Duodenal mucosa (tissue), 2 donors: ENCODE measurements around the gene PPT2.

Source experiments
- H3K27ac ChIP-seq: one replicate; pipeline ENCODE4 v1.7.0; 2013; ENCODE audit warnings: low read depth, low read length
- H3K27me3 ChIP-seq, 2 donors: one replicate each; pipeline ENCODE4 v1.7.0; 2013; ENCODE audit warnings: low read length in 2 of 2, control low read depth in 1 of 2; ENCODE audit not compliant: insufficient read depth in 2 of 2, control insufficient read depth in 1 of 2
- H3K36me3 ChIP-seq, 2 donors: one replicate each; pipeline ENCODE4 v1.7.0; 2013; ENCODE audit warnings: low read length in 2 of 2, control low read depth in 1 of 2; ENCODE audit not compliant: insufficient read depth in 2 of 2, control insufficient read depth in 1 of 2
- H3K4me1 ChIP-seq, 2 donors: one replicate each; pipeline ENCODE4 v1.7.0; 2013; ENCODE audit warnings: low read length in 2 of 2, control low read depth in 1 of 2; ENCODE audit not compliant: insufficient read depth in 2 of 2, control insufficient read depth in 1 of 2
- H3K4me3 ChIP-seq, 2 donors: one replicate each; pipeline ENCODE4 v1.7.0; 2013; ENCODE audit warnings: low read length in 2 of 2, low read depth in 1 of 2
- H3K9ac ChIP-seq, 2 donors: one replicate each; pipeline ENCODE4 v1.7.0; 2013; ENCODE audit warnings: low read length in 2 of 2, low read depth in 1 of 2
- H3K9me3 ChIP-seq, 2 donors: one replicate each; pipeline ENCODE4 v1.7.0; 2013; ENCODE audit warnings: low read length in 2 of 2, control low read depth in 1 of 2; ENCODE audit not compliant: control insufficient read depth in 1 of 2

PPT2 gene

DNA sequence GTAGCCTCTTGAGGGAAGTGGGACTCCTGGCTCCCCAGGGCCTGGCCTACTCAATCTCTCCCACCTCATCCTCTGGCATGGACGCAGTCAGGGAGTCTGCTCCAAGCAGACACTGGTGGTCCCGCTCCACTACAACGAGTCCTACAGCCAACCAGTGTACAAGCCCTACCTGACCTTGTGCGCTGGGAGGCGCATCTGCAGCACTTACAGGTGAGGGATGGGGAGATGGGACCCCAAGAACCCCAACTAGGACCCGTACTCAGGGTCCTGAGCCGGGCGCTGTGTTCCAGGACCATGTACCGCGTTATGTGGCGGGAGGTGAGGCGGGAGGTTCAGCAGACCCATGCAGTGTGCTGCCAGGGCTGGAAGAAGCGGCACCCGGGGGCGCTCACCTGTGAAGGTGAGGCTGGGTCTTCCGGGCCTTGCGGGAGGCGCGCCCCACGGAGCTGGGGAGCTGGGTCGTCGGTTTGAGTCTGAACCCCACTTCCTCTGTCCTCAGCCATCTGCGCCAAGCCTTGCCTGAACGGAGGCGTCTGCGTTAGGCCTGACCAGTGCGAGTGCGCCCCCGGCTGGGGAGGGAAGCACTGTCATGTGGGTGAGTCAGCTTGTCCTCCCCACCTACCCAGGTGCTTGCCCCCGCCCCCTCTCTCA is 12.6 kb downstream of the PPT2 start:
- H3K27me3 ChIP-seq = no peaks in the 10 kb centered on the region
- H3K27ac ChIP-seq = no peak overlapping the region
- H3K4me3 ChIP-seq = no peak overlapping the region
- H3K4me1 ChIP-seq = no peaks in the 10 kb centered on the region
- H3K9ac ChIP-seq = no peak overlapping the region
- no peaks in the 10 kb centered on the region for H3K9me3 ChIP-seq
- H3K36me3 ChIP-seq = peaks cover 14 to 53% of the 10 kb centered on the region in 2 donors

GRCh38 chr6:32167154-32167760 is 13.3 kb downstream of the PPT2 start:
- H3K4me3 ChIP-seq = no peak overlapping the region
- no peaks in the 10 kb centered on the region for H3K27me3 ChIP-seq
- H3K27ac ChIP-seq = no peak overlapping the region
- peaks cover 14 to 53% of the 10 kb centered on the region in 2 donors for H3K36me3 ChIP-seq
- no peak overlapping the region for H3K9ac ChIP-seq
- no peaks in the 10 kb centered on the region for H3K4me1 ChIP-seq
- no peaks in the 10 kb centered on the region for H3K9me3 ChIP-seq

DNA sequence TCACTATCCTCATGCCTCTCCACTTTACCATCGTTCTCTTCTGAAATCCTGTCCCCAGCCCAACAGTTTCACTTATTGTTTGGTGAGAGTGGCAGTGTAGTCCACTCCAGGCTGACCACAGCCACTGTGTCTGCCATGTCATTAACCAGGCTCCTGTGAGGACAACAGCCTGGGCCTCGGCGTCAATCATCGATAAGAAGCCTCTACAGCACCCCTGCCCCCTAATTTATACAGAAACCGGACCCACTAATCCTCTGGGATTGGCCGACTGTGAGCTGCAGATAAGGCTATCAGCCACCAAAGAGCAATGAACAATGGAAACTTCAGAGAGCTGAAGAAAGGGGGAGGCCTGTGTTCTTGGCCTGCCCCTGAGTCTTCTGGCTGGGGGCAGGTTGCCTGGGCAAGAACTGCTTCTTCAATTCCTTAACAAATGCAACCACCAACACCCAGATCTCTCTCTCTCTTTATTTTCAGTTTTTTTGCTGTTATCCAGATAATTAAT is 13.9 kb downstream of the PPT2 start:
- H3K27ac ChIP-seq = no peak overlapping the region
- no peak overlapping the region for H3K9ac ChIP-seq
- H3K9me3 ChIP-seq = no peaks in the 10 kb centered on the region
- no peaks in the 10 kb centered on the region for H3K27me3 ChIP-seq
- no peak overlapping the region for H3K4me3 ChIP-seq
- H3K36me3 ChIP-seq = peaks cover 14 to 52% of the 10 kb centered on the region in 2 donors
- peaks cover 1 to 3% of the 10 kb centered on the region in 2 donors for H3K4me1 ChIP-seq

GRCh38 chr6:32168350-32168749 is 14.4 kb downstream of the PPT2 start:
- Histone ChIP-seq H3K27me3 (no peaks in the 10 kb centered on the region), H3K4me1 (peaks cover 6 to 8% of the 10 kb centered on the region in 2 donors), H3K9me3 (no peaks in the 10 kb centered on the region), H3K9ac (no peak overlapping the region), H3K27ac (no peak overlapping the region), H3K36me3 (peaks cover 14 to 49% of the 10 kb centered on the region in 2 donors), H3K4me3 (no peak overlapping the region)

- Histone ChIP-seq H3K9ac (no peak overlapping the region), H3K4me1 (peaks cover 6 to 9% of the 10 kb centered on the region in 2 donors), H3K27me3 (no peaks in the 10 kb centered on the region), H3K27ac (no peak overlapping the region), H3K4me3 (no peak overlapping the region), H3K36me3 (peaks cover 14 to 49% of the 10 kb centered on the region in 2 donors), H3K9me3 (no peaks in the 10 kb centered on the region)
Measured at GRCh38 chr6:32168807-32169591, 15.1 kb downstream of the PPT2 start.

DNA sequence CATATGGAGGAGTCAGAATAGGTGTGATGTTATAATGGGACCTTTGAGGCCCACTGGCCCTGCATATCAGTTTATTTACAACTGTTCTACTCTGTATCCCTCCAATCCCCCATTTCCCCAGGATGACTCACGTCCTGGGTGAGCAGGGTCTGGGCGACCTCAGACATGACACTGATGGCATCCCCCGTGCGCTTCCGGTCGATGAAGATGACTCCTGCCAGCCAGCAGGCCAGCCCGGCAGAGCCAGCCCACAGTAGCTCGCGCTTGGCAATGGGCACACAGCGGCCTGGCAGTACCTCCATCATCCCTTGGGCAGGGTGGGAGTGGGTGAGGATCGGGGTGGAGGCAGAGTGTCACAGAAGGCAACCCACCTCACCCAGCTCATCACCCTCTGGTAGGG is 16.4 kb downstream of the PPT2 start:
- H3K9me3 ChIP-seq = no peaks in the 10 kb centered on the region
- H3K4me1 ChIP-seq = peaks cover 18 to 20% of the 10 kb centered on the region in 2 donors
- no peak overlapping the region for H3K9ac ChIP-seq
- no peak overlapping the region for H3K4me3 ChIP-seq
- H3K27ac ChIP-seq = no peak overlapping the region
- H3K27me3 ChIP-seq = no peaks in the 10 kb centered on the region
- H3K36me3 ChIP-seq = peaks cover 14 to 49% of the 10 kb centered on the region in 2 donors

- Histone ChIP-seq H3K9ac (no peak overlapping the region), H3K27me3 (no peaks in the 10 kb centered on the region), H3K36me3 (peaks cover 14 to 46% of the 10 kb centered on the region in 2 donors)
Measured at GRCh38 chr6:32171234-32171633, 17.3 kb downstream of the PPT2 start.

GRCh38 chr6:32173051-32173727 is 19.2 kb downstream of the PPT2 start:
- Histone ChIP-seq H3K27me3 (no peaks in the 10 kb centered on the region), H3K36me3 (peaks cover 14 to 31% of the 10 kb centered on the region in 2 donors), H3K27ac (no peak overlapping the region), H3K9me3 (no peaks in the 10 kb centered on the region), H3K4me1 (peaks cover 34 to 35% of the 10 kb centered on the region in 2 donors), H3K9ac (no peak overlapping the region), H3K4me3 (no peak overlapping the region)

More at GRCh38 chr6:32171234-32171633, 17.3 kb downstream of the PPT2 start:
- Histone ChIP-seq H3K4me1 (peaks cover 22 to 23% of the 10 kb centered on the region in 2 donors), H3K9me3 (no peaks in the 10 kb centered on the region), H3K27ac (no peak overlapping the region), H3K4me3 (no peak overlapping the region)

DNA sequence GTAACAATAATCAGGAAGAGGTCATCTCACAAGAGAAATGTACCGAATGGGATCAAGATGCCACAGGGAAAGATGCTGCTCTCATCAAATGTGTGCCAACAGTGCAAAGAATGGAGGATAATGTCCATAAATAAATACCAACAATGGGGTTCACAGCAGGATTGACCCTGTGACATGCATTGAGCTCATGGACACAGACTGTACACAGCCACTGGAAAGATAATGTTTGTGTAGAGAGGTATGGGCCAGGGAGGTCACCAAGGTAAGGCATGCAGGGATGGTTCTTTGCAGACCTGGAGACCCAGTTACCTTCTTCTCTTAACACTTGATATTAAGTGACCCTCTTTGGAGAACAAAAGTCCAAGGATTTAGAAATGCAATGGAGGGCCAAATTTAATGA is 20.5 kb downstream of the PPT2 start:
- H3K4me1 ChIP-seq = peaks cover 39 to 44% of the 10 kb centered on the region in 2 donors
- peak overlapping the region in 1 of 2 donors; percentile 85 for H3K4me3 ChIP-seq
- H3K9me3 ChIP-seq = no peaks in the 10 kb centered on the region
- peaks cover 14 to 21% of the 10 kb centered on the region in 2 donors for H3K36me3 ChIP-seq
- no peak overlapping the region for H3K9ac ChIP-seq
- H3K27ac ChIP-seq = no peak overlapping the region
- H3K27me3 ChIP-seq = no peaks in the 10 kb centered on the region
